ENCODE data around the gene ATP10A.
"Not testable (repeated sequence)": the region's sequence is repeated elsewhere in the genome, so short reads cannot be mapped to it uniquely, and the experiment has no call there.

Gene ATP10A

GRCh38 chr15:25649390-25649789, 213.7 kb downstream of the ATP10A start:
- no peak for DNase-seq (ENCODE audit: low read depth)

GRCh38 chr15:25643120-25643519, 220.0 kb downstream of the ATP10A start:
- no peak for DNase-seq (ENCODE audit: low read depth)

GRCh38 chr15:25641762-25642161, 221.4 kb downstream of the ATP10A start:
- no peak for DNase-seq (ENCODE audit: low read depth)

GRCh38 chr15:25641361-25641760, 221.8 kb downstream of the ATP10A start:
- no peak for DNase-seq (ENCODE audit: low read depth)

GRCh38 chr15:25640959-25641358, 222.2 kb downstream of the ATP10A start:
- not testable (repeated sequence) for DNase-seq (ENCODE audit: low read depth)

GRCh38 chr15:25640381-25640780, 222.7 kb downstream of the ATP10A start:
- DNase-seq (ENCODE audit: low read depth): no peak

GRCh38 chr15:25636486-25636885, 226.6 kb downstream of the ATP10A start:
- not testable (repeated sequence) for DNase-seq (ENCODE audit: low read depth)

- DNase-seq (ENCODE audit: low read depth): no peak
These were observed 227.9 kb downstream of the ATP10A start for GRCh38 chr15:25635191-25635590.

- no peak for DNase-seq (ENCODE audit: low read depth)
These were observed 229.3 kb downstream of the ATP10A start for GRCh38 chr15:25633862-25634261.

- DNase-seq (ENCODE audit: low read depth): no peak
These were observed 231.2 kb downstream of the ATP10A start for GRCh38 chr15:25631971-25632370.
